KMS-11 (cell line): Measurements from ENCODE around the gene OR2B6.

ENCODE experiments used
- H2AFZ ChIP-seq: fragments of 200-600 bp; sonication (generic); 2 replicates; pipeline ENCODE4 v1.6.1; 2016; ENCODE audit warnings: antibody characterized with exemption, mixed run types, low read depth
- H3K27ac ChIP-seq: fragments of 200-600 bp; sonication (generic); 2 replicates; pipeline ENCODE4 v1.6.1; 2016; ENCODE audit warnings: mild to moderate bottlenecking, mixed run types
- H3K27me3 ChIP-seq: fragments of 200-600 bp; sonication (generic); 2 replicates; pipeline ENCODE4 v1.6.1; 2017; ENCODE audit warnings: mild to moderate bottlenecking, low read depth, mixed run types, moderate library complexity; ENCODE audit not compliant: insufficient read depth
- H3K36me3 ChIP-seq: fragments of 200-600 bp; sonication (generic); 2 replicates; pipeline ENCODE4 v1.6.1; 2017; ENCODE audit warnings: mild to moderate bottlenecking, mixed run types; ENCODE audit not compliant: insufficient read depth
- H3K4me1 ChIP-seq: fragments of 200-600 bp; sonication (generic); 2 replicates; pipeline ENCODE4 v1.6.1; 2016; ENCODE audit warnings: mild to moderate bottlenecking, low read depth, mixed run types; ENCODE audit not compliant: poor library complexity, severe bottlenecking
- H3K4me2 ChIP-seq: fragments of 200-600 bp; sonication (generic); 2 replicates; pipeline ENCODE4 v1.7.0; 2016; ENCODE audit warnings: mild to moderate bottlenecking, mixed run types
- H3K4me3 ChIP-seq: fragments of 200-600 bp; sonication (generic); IDR thresholded peaks from 2 replicates; pipeline ENCODE4 v1.6.1; 2017; ENCODE audit warnings: low read depth, low read length, mixed read lengths; ENCODE audit not compliant: insufficient read depth
- H3K79me2 ChIP-seq: fragments of 200-600 bp; sonication (generic); 2 replicates; pipeline ENCODE4 v1.6.1; 2016; ENCODE audit warnings: low read depth, mixed run types; ENCODE audit not compliant: insufficient read depth
- H3K9ac ChIP-seq: fragments of 200-600 bp; sonication (generic); 2 replicates; pipeline ENCODE4 v1.6.1; 2016; ENCODE audit warnings: mild to moderate bottlenecking, mixed run types
- H4K20me1 ChIP-seq: fragments of 200-600 bp; sonication (generic); 2 replicates; pipeline ENCODE4 v1.6.1; 2016; ENCODE audit warnings: mild to moderate bottlenecking, mixed run types; ENCODE audit not compliant: insufficient read depth
- TF ChIP-seq, protein P1 (sequence below): fragments of 200-600 bp; sonication (generic); conservative IDR thresholded peaks from 2 replicates; pipeline ENCODE4 v1.6.1; 2017; ENCODE audit warnings: low read depth, mild to moderate bottlenecking, antibody characterized with exemption, low read length, moderate library complexity, mixed read lengths

OR2B6 gene

DNA sequence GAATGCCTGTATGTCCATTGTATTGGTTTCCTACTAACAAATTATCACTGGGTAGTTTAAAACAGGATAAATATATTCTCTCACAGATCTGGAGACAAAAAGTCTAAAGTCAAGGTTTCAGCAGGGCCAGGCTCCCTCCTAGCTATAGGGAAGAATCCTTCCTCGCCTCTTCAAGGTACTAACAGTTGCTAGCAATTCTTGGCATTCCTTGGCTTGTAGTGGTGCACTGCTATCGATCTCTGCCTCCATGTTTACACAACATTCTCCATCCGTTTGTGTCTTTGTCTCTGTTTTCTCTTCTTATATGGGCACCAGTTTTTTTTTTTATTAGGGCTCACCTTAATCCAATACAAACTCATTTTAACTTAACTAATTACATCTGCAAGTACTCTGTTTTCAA lies 48.9 kb downstream of the OR2B6 start:
- no peaks in the 10 kb centered on the region for H3K27me3 ChIP-seq
- H2AFZ ChIP-seq: no peak overlapping the region
- no peak overlapping the region for H3K9ac ChIP-seq
- no peaks in the 10 kb centered on the region for H3K4me1 ChIP-seq
- no peak overlapping the region for H3K4me3 ChIP-seq
- TF ChIP-seq, protein P1, sequence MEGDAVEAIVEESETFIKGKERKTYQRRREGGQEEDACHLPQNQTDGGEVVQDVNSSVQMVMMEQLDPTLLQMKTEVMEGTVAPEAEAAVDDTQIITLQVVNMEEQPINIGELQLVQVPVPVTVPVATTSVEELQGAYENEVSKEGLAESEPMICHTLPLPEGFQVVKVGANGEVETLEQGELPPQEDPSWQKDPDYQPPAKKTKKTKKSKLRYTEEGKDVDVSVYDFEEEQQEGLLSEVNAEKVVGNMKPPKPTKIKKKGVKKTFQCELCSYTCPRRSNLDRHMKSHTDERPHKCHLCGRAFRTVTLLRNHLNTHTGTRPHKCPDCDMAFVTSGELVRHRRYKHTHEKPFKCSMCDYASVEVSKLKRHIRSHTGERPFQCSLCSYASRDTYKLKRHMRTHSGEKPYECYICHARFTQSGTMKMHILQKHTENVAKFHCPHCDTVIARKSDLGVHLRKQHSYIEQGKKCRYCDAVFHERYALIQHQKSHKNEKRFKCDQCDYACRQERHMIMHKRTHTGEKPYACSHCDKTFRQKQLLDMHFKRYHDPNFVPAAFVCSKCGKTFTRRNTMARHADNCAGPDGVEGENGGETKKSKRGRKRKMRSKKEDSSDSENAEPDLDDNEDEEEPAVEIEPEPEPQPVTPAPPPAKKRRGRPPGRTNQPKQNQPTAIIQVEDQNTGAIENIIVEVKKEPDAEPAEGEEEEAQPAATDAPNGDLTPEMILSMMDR: no peak
- no peaks in the 10 kb centered on the region for H3K36me3 ChIP-seq
- no peak overlapping the region for H3K27ac ChIP-seq
- H3K79me2 ChIP-seq: no peaks in the 10 kb centered on the region
- H3K4me2 ChIP-seq: no peak overlapping the region
- H4K20me1 ChIP-seq: no peaks in the 10 kb centered on the region
